PC-9 (cell line): ENCODE measurements around the gene NRG3.

Experiments
- EZH2 ChIP-seq: fragments of 200-600 bp; sonication (generic); IDR thresholded peaks from 2 replicates; pipeline ENCODE4 v1.8.0; 2017; ENCODE audit warnings: antibody characterized with exemption, low read depth
- TF ChIP-seq, protein P1 (sequence below): fragments of 200-600 bp; sonication (generic); conservative IDR thresholded peaks from 2 replicates; pipeline ENCODE4 v1.6.1; 2017; ENCODE audit warnings: mixed run types, antibody characterized with exemption, mild to moderate bottlenecking, moderate library complexity

- TF ChIP-seq, protein P1, sequence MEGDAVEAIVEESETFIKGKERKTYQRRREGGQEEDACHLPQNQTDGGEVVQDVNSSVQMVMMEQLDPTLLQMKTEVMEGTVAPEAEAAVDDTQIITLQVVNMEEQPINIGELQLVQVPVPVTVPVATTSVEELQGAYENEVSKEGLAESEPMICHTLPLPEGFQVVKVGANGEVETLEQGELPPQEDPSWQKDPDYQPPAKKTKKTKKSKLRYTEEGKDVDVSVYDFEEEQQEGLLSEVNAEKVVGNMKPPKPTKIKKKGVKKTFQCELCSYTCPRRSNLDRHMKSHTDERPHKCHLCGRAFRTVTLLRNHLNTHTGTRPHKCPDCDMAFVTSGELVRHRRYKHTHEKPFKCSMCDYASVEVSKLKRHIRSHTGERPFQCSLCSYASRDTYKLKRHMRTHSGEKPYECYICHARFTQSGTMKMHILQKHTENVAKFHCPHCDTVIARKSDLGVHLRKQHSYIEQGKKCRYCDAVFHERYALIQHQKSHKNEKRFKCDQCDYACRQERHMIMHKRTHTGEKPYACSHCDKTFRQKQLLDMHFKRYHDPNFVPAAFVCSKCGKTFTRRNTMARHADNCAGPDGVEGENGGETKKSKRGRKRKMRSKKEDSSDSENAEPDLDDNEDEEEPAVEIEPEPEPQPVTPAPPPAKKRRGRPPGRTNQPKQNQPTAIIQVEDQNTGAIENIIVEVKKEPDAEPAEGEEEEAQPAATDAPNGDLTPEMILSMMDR: no peak
- no peak for TF ChIP-seq EZH2
These were observed 875.5 kb downstream of the NRG3 start for GRCh38 chr10:82750538-82750937.
